Cerebellar nuclear complex (tissue), 1 donor: Measurements from ENCODE around the gene ZBTB46.

ENCODE experiments used
- DNase-seq, 2 experiments: peaks; one replicate each; lab custom pipeline; 2025; lab: John Stamatoyannopoulos, UW

The ZBTB46 gene

DNA sequence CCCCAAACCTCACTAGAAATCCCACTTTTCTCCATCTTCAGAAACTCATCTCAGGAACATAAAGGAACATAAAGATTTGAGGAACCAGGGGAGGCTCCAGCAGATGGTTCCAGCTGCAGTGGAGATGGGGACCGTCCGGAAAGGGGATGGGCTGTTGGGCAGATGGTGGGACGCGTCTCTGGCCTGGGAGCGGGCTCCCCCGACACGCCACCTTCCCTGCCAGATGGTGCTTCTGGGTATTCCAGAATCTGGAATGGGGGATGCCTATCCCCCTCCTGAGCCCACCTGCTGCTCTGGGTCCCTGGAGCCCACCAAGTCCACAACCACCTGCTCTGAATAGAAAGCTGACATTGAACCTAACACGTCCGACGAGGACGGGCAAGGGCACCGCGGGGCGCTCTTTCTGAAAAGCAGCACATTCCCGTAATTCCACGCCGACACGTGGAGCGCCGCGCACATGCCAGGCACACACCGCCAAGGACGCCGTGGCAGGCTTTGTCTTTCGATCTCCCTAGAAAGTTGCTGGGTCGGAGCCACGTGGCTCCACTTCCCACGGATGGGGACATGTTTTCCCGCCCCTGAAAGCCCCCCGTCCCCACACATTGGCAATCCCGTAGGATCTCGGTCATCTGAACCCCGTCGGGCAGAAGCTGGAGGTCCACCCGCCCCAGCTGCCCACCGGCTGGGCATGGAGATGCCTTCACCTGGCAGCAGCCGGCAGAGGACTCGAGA, 64.2 kb downstream of the ZBTB46 start:
- no peak for DNase-seq

DNA sequence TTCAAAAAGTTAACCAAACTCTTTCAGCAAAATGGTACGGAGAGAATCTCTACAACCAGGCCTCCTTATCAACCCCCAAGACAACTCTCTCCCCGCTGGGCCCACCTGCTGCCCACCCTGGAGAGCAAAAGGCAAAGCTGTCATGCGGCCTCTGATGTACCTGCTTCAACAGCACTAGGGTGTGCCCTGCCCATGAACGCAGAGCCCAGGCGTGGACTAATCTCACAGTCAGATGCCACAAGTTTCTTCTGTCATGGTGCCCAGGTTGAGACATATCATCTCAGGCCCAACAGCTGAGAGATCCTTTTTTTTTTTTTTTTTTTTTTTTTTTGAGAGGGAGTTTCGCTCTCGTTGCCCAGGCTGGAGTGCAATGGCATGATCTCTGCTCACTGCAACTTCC, 65.2 kb downstream of the ZBTB46 start:
- DNase-seq = no peak

DNA sequence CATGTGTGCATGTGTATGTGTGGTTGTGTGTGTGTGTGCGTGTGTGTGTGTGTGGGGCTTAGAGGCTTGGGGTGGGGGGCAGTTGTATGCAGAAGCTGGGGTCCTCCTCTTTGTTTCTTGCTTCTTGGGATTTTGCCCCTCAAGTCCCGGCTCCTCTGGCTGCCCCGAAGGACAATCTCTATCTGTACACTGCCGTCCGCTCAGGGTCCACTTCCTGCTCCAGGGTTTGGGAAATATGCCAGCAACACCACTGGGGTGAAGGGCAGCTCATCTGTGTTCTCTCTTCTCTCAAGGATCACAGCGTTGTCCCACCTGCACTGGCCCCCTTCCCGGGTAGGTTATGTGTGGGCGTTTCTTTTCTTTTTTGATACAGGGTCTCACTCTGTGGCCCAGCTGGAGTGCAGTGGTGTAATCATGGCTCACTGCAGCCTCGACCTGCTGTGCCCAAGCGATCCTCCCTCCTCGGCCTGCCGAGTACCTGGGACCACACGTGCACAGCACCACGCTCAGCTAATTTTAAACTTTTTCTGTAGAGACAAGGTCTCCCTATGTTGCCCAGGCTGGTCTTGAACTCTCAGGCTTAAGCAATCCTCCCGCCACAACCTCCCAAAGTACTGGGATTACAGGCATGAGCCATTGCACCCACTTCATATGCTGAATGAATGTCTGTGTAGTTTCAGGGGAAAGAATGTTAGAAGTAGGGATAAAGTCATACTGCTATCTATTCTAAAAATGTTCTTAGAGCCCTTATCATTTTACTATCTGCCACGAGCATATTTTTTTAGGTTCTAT, 65.8 kb downstream of the ZBTB46 start:
- no peak for DNase-seq

DNA sequence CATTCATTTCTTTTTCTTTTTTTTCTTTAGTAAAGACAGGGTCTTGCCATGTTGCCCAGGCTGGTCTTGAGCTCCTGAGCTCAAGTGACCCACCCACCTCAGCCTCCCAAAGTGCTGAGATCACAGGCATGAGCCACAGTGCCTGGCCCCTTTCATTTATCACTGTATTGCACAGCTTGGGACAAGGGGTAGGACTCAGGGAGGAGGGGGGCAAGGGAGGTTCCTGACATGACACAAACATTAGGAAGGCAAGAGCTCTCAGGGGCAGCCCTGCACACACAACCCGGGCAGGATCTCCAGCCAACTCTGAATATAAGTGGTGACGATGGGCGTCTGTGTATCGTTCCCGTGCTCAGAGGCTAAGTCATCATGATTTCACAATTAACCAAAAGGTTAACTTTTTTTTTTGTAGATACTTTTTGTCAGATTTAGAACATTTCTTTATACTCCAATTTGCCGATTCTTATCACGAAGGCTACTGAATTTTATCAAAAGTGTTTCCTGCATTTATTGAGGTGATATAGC, 71.6 kb downstream of the ZBTB46 start:
- DNase-seq = no peak

DNA sequence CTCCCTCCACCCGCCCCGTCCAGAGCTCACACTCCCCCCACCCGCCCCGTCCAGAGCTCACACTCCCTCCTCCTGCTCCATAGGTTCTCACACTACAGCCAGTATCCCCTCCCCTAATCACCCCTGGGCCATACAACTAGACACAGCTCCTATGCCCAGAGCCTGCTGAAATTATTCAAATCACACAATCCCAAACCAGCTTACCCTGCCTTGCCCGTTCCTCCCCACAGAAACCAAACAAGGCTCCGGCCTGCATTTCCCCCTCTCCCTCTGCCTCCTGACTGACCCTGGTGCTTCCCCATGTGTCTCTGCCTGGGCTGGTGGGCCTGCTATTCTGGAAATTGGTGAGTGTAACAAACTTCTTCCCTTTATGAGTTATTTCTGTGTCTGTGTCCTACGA, 72.9 kb downstream of the ZBTB46 start:
- DNase-seq = no peak

DNA sequence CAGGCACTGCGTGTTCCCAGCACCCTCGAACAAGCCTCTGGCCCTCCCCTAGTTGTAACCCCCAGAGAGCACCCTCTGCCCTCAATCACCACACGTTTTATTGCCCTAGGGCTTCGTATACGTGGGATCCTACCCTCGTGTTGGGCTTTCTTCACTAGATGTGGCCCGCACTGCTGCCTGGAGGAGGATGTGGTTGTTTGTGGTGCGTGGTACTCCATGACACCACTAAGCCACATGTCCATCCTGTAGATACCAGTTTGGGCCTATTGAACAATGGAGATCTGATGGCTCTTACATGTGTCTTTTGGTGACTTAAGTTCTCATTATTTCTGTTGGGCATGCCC, 74.4 kb downstream of the ZBTB46 start:
- no peak for DNase-seq

DNA sequence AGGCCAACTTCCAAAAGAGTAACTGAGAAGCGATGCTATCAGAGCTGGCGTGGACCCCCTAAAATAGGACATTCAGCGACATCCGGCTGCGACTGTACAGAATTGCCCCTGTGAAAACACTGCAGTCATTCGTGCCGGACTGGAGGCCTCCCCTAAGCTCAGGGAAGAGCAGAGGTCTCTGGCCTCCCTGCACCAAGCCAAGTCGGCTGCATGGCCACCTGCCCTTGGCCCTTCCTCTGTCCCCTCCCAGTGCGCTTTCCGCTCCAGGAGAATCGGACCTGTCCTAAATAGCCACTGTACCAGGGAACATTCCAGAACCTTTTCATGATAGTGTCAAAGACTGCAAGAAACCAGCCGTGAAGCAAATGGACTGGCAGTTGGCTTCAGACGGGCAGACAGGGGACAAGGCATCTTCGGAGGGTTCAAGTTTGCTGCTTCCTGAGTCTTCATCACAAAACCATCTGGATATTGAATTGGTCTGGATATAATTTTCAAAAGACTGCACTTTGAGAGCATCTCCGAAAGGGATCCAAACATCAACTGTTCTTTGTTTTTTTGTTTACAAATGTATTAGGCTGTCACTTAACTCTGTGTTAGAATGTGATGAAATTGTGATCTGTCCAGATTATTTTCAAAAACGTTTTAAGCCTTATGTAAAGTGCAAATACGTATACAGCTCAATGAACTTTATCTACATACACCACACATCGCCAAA, 75.0 kb downstream of the ZBTB46 start:
- no peak for DNase-seq

DNA sequence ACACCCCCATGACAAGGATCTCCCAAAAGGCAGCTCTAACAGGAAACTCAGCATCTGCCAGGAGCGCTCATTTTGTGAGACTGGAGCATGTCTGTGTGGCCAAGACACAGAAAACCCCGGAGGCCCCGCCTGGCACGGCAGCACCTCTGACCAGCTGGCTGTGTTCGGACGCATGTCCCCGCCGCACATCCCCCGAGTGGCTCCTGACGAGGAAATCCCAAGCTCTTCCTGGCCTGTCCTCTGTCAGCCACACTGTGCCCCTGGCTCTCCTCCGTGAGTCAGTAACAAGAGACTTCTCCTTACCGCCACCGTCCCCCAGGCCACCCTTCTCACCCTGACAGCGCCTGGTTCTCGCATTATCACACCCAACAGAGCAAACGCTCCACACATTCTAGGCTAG, 77.1 kb downstream of the ZBTB46 start:
- no peak for DNase-seq

DNA sequence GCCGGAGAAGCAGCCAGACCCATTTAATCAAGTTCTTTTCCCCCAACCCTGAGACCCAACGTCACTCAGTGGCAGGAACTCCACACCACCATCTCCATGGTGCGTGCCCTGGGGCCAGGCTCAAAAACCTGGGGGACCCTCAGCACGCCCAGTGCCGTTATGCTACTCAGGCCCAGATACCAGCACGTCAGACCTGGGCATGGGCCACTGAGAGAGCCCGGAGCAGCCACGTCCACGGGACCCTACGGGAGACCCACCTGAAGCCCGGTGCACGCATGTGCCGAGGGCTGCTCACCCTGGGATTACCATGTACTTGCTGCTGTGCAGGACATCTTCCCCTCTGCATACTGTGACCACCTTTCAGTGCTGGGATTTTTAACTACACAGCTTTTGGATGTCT, 77.7 kb downstream of the ZBTB46 start:
- DNase-seq = no peak

DNA sequence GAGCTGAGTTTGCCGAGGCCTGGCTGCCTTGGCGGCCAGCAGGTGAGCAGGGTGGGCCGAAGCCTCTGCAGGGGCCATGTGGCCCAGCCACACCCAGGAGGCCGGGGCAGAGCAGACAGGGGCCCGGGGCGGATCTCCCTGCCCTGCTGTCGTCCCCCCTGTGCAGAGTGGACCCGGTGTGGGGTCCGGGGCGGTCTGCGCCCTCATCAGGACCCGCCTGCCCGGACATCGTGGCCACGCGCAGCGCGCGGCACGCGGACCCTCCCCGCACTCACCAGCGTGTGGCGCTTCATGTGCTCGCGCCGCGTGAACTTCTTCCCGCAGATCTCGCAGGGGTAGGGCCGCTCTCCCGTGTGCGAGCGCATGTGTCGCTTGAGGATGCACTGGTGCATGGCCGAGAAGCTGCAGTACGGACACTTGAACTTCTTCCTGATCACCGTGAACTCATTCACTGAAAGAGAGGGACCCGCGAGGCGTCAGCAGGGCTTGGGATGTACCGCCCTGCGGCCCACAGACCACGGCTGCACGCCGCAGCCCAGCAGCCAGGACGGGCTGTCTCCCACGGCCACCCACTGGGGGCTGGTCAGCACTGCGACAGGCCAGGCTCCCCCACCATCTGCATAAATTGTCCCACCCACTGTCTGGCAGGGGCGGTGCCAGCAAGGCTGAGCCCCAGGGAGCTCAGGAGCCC, 78.5 kb downstream of the ZBTB46 start:
- DNase-seq = no peak

DNA sequence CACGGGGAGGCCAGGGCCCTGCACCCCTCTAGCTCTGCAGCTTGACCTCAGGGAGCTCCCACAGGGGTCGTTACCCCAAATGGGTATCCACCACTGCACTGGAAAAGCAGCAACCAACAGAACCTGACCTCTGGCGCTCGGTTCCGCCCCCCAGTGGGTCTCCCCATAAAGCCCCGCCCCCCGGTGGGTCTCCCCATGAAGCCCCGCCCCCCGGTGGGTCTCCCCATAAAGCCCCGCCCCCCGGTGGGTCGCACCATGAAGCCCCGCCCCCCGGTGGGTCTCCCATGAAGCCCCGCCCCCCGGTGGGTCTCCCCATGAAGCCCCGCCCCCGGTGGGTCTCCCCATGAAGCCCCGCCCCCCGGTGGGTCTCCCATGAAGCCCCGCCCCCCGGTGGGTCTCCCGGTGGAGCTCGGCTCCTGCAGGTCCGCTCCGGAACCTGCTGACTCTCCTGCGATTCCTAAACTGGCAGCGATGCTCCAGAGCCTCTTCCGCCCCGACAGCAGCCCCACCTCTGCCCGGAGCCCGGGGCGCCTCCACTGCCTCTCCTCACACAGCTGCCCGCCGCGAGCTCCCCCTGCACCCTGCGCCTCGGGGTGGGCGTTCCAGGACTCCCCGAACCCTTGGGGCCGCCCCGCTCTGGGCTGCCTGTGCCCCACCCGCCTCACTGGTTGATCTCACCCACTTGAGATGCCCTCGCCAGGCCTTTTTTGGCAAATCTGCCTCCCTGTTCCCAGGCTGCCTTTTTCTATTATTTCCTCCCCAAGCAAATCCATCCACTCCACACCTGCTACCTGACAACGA, 79.4 kb downstream of the ZBTB46 start:
- no peak for DNase-seq

DNA sequence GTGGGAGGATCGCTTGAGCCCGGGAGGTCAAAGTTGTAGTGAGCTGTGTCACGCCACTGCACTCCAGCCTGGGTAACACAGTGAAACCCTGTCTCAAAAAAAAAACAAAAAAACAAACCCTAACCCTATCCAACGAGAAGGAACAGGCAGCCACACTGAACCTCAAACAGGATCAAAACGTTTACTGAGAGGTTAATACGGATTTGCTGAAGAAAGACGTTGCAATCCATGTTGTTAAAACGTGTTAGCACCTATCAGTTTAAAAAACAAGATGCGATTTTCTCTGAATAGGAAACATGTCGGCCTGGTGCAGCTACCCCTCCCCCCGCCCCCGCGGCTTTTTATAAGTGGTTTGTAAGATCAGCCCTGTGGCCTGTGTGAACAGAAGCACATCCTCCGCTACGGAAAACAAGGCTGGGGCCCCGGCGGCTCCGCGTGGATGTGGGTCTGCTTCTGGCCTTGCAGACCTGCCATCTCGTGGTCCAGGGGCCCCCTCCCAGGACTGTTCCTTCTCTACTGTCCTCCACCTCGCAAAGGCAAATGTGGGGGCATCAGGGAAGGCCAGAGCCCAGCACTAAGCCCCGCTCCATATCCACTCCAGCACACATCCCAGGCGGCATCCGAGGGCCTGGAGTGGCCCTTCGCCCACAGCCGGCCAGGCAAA, 80.1 kb downstream of the ZBTB46 start:
- no peak for DNase-seq

DNA sequence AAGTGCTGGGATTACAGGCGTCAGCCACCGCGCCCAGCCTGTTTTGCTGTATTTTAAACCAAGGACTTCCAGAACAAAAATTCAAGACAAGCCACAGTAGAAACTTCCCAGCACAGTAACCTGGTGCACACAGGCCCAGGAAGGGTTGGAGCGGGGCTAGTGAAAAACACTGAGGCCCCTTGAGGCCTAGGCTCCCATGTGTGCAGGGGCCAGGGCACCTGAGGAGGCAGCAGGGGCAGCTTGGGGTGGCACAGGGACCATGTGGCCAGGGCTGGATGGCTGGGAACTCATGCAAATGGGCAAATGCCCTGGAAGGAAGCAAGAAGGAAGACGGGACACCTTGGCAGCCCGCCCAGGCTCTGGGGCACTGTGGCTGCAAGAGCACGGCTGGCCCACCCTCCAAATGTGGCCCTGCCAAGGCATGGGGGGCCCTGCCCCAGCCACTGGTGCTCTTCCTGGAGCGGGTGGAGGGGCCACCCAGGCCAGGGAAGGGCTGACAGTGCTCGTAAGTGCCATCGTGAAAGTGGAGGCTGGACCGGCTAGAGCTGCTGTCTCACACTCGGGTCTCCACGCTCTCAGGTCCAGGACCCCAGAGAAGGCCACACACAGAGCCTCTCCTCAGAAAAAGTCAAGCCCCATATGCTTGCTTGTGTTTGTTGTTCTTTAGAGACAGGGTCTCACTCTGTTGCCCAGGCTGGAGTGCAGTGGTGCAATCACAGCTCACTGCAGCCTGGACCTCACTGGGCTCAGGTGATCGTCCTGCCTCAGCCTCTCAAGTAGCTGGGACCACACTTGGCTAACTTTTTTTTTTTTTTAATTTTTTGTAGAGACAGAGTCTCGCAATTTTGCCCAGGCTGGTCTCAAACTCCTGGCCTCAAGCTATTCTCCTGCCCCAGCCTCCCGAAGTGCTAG, 81.2 kb downstream of the ZBTB46 start:
- DNase-seq = no peak

DNA sequence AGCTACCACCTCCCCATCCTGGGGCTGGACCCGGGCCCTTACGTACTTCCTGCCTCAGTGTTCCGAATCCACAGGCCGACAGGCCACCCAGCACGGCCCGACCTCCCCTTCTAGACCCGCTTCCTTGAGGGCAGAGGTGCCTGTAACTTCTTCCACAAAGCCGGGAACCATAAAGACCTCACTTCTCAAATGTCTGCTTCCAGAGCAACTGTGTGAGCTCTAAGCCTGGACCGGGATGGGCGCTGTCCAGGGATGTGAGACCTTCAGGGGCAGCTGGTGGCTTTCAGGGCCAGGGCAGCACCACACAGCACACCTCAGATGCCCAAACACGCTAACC, 82.2 kb downstream of the ZBTB46 start:
- no peak for DNase-seq

DNA sequence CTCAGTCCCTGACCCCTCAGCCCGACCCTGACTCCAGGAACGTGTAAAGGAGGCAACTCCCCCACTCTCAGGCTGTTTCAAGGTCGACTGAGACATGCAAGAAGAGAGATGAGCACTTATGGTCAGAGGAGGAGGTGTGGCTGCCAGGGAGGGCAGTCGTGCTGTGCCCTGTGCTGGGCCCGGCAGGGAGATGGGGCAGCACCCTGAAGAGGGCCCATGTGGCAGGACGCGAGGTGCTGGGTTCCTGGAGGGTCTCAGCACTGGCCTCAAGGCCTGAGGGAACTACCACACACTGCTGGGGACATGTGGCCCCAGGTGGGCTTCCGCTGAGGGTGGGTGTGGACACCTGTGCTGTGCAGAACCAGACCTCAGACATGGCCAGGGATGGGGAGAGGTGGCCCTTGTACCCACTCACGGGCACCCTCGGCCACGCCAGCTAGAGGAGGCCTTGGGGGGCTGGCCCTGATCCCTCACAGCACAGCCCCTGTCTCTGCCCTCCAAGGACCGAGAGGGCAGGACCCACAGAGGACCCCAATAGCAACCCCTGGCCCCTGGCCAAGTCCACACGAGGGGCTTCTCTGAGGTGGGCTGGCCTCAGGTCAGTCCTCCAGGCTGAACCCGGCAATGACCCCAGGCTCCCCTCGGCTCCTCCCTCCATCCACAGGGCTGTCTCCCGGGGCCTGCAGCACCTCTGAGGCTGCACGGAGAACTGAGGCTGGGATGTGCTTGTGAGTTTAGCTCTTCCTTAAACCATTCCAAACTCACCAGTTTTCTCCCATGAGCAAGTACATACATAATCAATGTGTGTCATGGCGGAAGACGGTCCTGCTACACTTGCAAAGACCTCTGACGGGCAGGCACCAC, 82.8 kb downstream of the ZBTB46 start:
- DNase-seq = no peak

DNA sequence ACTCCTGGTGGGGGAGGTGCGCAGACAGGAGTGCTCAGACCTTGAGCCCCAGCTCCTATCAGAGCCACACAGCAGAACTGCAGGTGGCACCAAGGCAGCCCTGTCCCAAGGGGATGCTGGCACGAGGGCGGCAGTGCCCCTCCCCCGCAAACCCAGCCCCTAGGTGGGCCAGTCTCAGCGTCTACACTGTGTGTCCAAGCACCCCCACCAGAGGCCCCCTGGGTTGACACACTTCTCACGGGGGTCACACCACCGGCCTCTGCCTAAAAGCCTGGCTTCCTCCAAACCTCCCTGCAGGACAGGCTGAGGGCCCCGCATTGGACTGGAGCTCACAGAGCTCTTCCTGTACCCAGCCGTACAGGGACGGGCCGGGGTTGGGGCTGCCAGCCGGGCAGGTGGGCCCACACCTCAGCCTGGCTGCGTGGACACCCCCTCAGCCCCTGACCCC, 83.4 kb downstream of the ZBTB46 start:
- no peak for DNase-seq

DNA sequence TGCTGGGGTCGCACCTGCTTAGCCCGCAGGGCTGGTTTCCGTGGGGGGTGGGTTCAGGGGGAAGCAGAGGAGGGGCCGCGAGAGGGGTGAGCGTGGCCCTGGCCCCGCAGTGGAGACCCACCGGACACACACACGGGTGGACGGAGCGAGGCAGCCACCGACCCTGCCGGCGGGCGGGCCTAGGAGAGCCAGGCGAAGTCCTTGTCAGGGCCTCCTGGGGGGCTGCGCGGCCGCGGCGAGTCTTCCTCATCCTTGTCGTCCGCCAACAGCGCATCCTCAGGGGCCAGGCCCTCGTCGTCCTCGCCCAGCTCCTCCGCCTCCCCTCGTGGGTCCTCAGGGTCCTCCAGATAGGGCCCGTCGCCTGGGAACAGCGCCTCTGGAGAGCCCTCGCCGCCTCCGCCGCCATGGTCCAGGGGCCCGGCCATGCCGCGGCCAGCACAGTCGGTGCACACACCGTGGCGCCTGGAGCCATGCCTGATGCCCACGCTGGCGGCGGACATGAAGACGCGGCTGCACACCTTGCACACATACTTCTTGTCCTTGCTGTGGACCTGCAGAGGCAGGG, 84.2 kb downstream of the ZBTB46 start:
- no peak for DNase-seq

DNA sequence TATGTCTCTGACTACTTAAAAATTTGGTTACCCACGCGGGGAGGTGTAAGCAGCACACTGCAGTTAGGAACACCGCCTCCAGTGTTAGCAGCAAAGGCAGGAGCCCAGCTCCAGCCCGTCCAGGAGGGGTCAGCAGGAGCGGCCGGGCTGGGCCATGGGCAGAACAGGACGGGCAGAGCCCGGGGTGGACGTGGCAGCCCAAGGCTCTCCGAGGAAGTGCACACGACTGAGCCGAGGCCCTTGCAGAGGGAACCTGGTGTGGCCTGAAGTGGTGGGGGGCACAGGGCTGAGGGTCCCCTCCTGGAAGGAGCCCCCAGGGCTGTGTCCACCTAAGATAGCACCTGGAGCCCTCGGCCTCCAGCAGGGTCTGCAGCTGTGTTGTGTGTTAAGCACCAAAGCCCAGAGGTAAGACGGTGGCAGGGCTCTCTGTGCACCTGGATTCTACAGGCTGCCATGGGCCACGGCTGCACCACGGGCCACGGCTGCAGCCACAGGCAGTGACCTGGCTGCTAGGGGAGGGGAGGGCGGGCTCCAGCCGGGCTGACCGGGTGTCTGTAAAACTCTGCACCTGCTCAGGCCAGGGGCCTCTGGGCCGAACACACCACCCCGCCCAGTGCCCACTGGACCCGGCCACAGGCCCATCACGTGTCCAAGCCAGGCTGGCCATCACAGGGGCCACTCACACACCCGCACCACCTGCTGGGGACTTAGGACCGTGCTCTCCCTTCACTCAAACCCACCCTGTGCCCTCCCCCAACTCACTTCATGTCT, 84.9 kb downstream of the ZBTB46 start:
- no peak for DNase-seq
